BJ (cell line): ENCODE data around the gene MSH3. TPM values are rescaled to one million over a fixed set of nuclear protein-coding genes. Genes with fewer than 3 reads are reported as not detected.

ENCODE experiments used
- CTCF ChIA-PET: fragments of 350-600 bp; formaldehyde crosslinking; extraction: SDS; loops from one replicate; lab custom pipeline; 2021; ENCODE audit warnings: antibody characterized with exemption, inconsistent platforms; lab: Yijun Ruan, JAX
- POLR2A ChIA-PET: fragments of 300-600 bp; sonication (Branson Sonifier 250); formaldehyde crosslinking; extraction: SDS; loops from one replicate; lab custom pipeline; 2021; ENCODE audit warnings: antibody characterized with exemption; lab: Charles Lee
- DNase-seq: peaks from one replicate; pipeline ENCODE4 v3.0.0-alpha.2; 2011; ENCODE audit warnings: low read depth
- H3K27me3 ChIP-seq: 2 replicates; pipeline ENCODE4 v1.6.0; 2011; ENCODE audit warnings: low read length; ENCODE audit not compliant: control insufficient read depth, insufficient read depth
- H3K36me3 ChIP-seq: 2 replicates; pipeline ENCODE4 v1.5.1; 2011; ENCODE audit warnings: low read length; ENCODE audit not compliant: control insufficient read depth, insufficient read depth
- H3K4me3 ChIP-seq: 2 replicates; pipeline ENCODE4 v1.5.1; 2011; ENCODE audit warnings: low read depth, mild to moderate bottlenecking, control low read depth, low read length
- CTCF ChIP-seq: IDR thresholded peaks from 2 replicates; pipeline ENCODE4 v1.5.1; 2011; ENCODE audit warnings: low read depth, mild to moderate bottlenecking, control low read depth, inconsistent platforms, low read length, moderate library complexity; ENCODE audit not compliant: insufficient read depth
- polyA plus RNA-seq: library from polyadenylated mRNA; depleted of rRNA; stranded (reverse); fragments of >200 nt; gene quantifications from 2 replicates; pipeline ENCODE4 v1.2.3, GENCODE V29; 2011

Gene MSH3
- polyA plus RNA-seq, 1 experiment = 4.0 TPM

GRCh38 chr5:80806929-80807328, 152.5 kb downstream of the MSH3 start:
- H3K36me3 ChIP-seq = no peaks in the 10 kb centered on the region
- DNase-seq = no peak
- H3K4me3 ChIP-seq = no peak overlapping the region
- no peak for TF ChIP-seq CTCF
- ChIA-PET CTCF (no interaction called here), POLR2A (no interaction called here)
- H3K27me3 ChIP-seq = no peaks in the 10 kb centered on the region

- CTCF ChIA-PET = interaction anchor here (1.0 kb wide), 1 partner anchor 10 kb away, joined by 3 read pairs; no protein-coding TSS in a partner anchor
- no peak for DNase-seq
These were observed 155.0 kb downstream of the MSH3 start for GRCh38 chr5:80809451-80809850.

GRCh38 chr5:80810425-80810824, 156.0 kb downstream of the MSH3 start:
- H3K4me3 ChIP-seq = no peak overlapping the region
- no peaks in the 10 kb centered on the region for H3K36me3 ChIP-seq
- H3K27me3 ChIP-seq = no peaks in the 10 kb centered on the region
- no peak for TF ChIP-seq CTCF
- CTCF ChIA-PET = interaction anchor here (1.0 kb wide), 1 partner anchor 11 kb away, joined by 3 read pairs; no protein-coding TSS in a partner anchor
- POLR2A ChIA-PET = no interaction called here
- DNase-seq = no peak

More at GRCh38 chr5:80809451-80809850, 155.0 kb downstream of the MSH3 start:
- POLR2A ChIA-PET = no interaction called here
- no peak overlapping the region for H3K4me3 ChIP-seq
- no peaks in the 10 kb centered on the region for H3K36me3 ChIP-seq
- no peak for TF ChIP-seq CTCF
- no peaks in the 10 kb centered on the region for H3K27me3 ChIP-seq

GRCh38 chr5:80816590-80816989, 162.1 kb downstream of the MSH3 start:
- POLR2A ChIA-PET = no interaction called here
- no peaks in the 10 kb centered on the region for H3K27me3 ChIP-seq
- H3K4me3 ChIP-seq = no peak overlapping the region
- H3K36me3 ChIP-seq = no peaks in the 10 kb centered on the region
- TF ChIP-seq CTCF = no peak
- DNase-seq = no peak
- CTCF ChIA-PET = no interaction called here

GRCh38 chr5:80820685-80821084, 166.2 kb downstream of the MSH3 start:
- no peak for TF ChIP-seq CTCF
- DNase-seq = no peak
- Histone ChIP-seq H3K27me3 (no peaks in the 10 kb centered on the region), H3K36me3 (no peaks in the 10 kb centered on the region), H3K4me3 (no peak overlapping the region)
- CTCF ChIA-PET = no interaction called here
- POLR2A ChIA-PET = interaction anchor here (0.6 kb wide), 1 partner anchor 344 kb away, joined by 3 read pairs; no protein-coding TSS in a partner anchor
